Measurements from ENCODE around the gene COL9A3.
"Not testable (repeated sequence)": the region's sequence is repeated elsewhere in the genome, so short reads cannot be mapped to it uniquely, and the experiment has no call there.

The COL9A3 gene

DNA sequence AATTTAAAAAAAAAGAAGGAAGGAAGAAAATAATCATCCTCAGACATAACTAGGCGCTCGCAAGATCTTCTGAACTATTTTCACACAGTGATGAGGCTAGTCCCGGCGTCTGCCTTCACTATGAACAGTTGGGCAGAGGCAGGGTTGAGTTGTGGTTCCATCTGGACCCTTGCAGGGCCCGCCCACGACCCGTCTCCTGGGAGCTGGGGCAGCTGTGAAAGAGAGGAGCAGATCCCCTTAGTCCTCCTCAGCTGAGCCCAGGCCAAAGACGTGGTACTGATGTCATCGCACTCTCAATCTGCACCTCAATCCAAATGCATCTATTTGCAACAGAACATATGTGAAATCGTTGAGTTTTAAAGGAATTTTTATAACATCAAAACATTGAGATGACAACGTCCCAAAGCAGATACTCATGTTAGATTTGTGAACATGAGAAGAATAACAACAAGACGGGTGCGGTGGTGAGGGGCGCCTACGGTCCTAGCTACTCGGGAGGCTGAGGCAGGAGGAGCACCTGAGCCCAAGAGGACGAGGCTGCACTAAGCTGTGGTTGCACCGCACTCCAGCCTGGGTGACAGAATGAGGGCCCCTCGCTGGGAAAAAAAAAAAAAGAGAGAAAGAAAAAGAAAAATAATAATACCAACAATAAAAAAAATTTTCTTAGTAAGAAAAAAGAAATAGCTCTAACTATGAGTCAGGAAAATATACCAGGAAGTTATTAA lies 29.5 kb downstream of the COL9A3 start:
- Histone ChIP-seq H3K9me2 (replicated peaks; ENCODE audit: low read depth, low read length) (no peaks in the 10 kb centered on the region), H3K4me1 (ENCODE audit: insufficient read depth, low read length, poor library complexity, severe bottlenecking) (no peaks in the 10 kb centered on the region), H3K27me3 (ENCODE audit: insufficient read depth, low read length, poor library complexity, severe bottlenecking) (no peaks in the 10 kb centered on the region), H3K36me3 (ENCODE audit: insufficient read depth, low read length) (peaks cover 11% of the 10 kb centered on the region; the same call in 1 of the 2 replicates), H4K20me1 (ENCODE audit: insufficient read depth, low read length, poor library complexity, severe bottlenecking) (no peaks in the 10 kb centered on the region), H2AFZ (ENCODE audit: low read length) (no peak overlapping the region), H3K9ac (ENCODE audit: low read depth, low read length, poor library complexity, severe bottlenecking) (no peak overlapping the region), H3K79me2 (ENCODE audit: insufficient read depth, low read length) (peaks cover 5% of the 10 kb centered on the region; the same call in 1 of the 2 replicates), H3F3A (ENCODE audit: low read depth) (no peaks in the 10 kb centered on the region), H3K4me2 (ENCODE audit: low read depth, low read length, poor library complexity, severe bottlenecking) (no peak overlapping the region), H3K9me3 (ENCODE audit: insufficient read depth, low read depth, low read length) (no peaks in the 10 kb centered on the region), H3K4me3 (ENCODE audit: low read length, poor library complexity, severe bottlenecking) (no peak overlapping the region)
- TF ChIP-seq CTCF (conservative IDR thresholded peaks at IDR 0.05; ENCODE audit: low read length) (no peak), EZH2phosphoT487 (IDR thresholded peaks at IDR 0.05; ENCODE audit: borderline replicate concordance) (no peak)

GRCh38 chr20:62848917-62849316 lies 32.1 kb downstream of the COL9A3 start:
- H3K79me2 ChIP-seq (ENCODE audit: insufficient read depth, low read length): peaks cover 20% of the 10 kb centered on the region; the same call in 1 of the 2 replicates
- not testable (repeated sequence) for H4K20me1 ChIP-seq (ENCODE audit: insufficient read depth, low read length, poor library complexity, severe bottlenecking); H3K27me3 ChIP-seq (ENCODE audit: insufficient read depth, low read length, poor library complexity, severe bottlenecking)

GRCh38 chr20:62849431-62849830 lies 32.6 kb downstream of the COL9A3 start:
- H4K20me1 ChIP-seq (ENCODE audit: insufficient read depth, low read length, poor library complexity, severe bottlenecking): no peaks in the 10 kb centered on the region
- H3K4me2 ChIP-seq (ENCODE audit: low read depth, low read length, poor library complexity, severe bottlenecking): no peak overlapping the region
- no peaks in the 10 kb centered on the region for H3K9me3 ChIP-seq (ENCODE audit: insufficient read depth, low read depth, low read length)
- no peaks in the 10 kb centered on the region for H3K27me3 ChIP-seq (ENCODE audit: insufficient read depth, low read length, poor library complexity, severe bottlenecking)
- H3K9me2 ChIP-seq (replicated peaks; ENCODE audit: low read depth, low read length): no peaks in the 10 kb centered on the region
- H3K4me1 ChIP-seq (ENCODE audit: insufficient read depth, low read length, poor library complexity, severe bottlenecking): no peaks in the 10 kb centered on the region
- H3K9ac ChIP-seq (ENCODE audit: low read depth, low read length, poor library complexity, severe bottlenecking): no peak overlapping the region
- peaks cover 20% of the 10 kb centered on the region; the same call in 1 of the 2 replicates for H3K79me2 ChIP-seq (ENCODE audit: insufficient read depth, low read length)
- H3K36me3 ChIP-seq (ENCODE audit: insufficient read depth, low read length): peaks cover 18% of the 10 kb centered on the region; the same call in 1 of the 2 replicates
- H3K4me3 ChIP-seq (ENCODE audit: low read length, poor library complexity, severe bottlenecking): no peak overlapping the region
- no peak for TF ChIP-seq CTCF (conservative IDR thresholded peaks at IDR 0.05; ENCODE audit: low read length)
- no peak for TF ChIP-seq EZH2phosphoT487 (IDR thresholded peaks at IDR 0.05; ENCODE audit: borderline replicate concordance)
- no peaks in the 10 kb centered on the region for H3F3A ChIP-seq (ENCODE audit: low read depth)
- H2AFZ ChIP-seq (ENCODE audit: low read length): no peak overlapping the region

More at GRCh38 chr20:62848917-62849316, 32.1 kb downstream of the COL9A3 start:
- H3K36me3 ChIP-seq (ENCODE audit: insufficient read depth, low read length): peaks cover 18% of the 10 kb centered on the region; the same call in 1 of the 2 replicates
- not testable (repeated sequence) for H2AFZ ChIP-seq (ENCODE audit: low read length); H3K9me2 ChIP-seq (replicated peaks; ENCODE audit: low read depth, low read length); H3K9me3 ChIP-seq (ENCODE audit: insufficient read depth, low read depth, low read length); H3F3A ChIP-seq (ENCODE audit: low read depth); H3K4me1 ChIP-seq (ENCODE audit: insufficient read depth, low read length, poor library complexity, severe bottlenecking); H3K4me2 ChIP-seq (ENCODE audit: low read depth, low read length, poor library complexity, severe bottlenecking); H3K4me3 ChIP-seq (ENCODE audit: low read length, poor library complexity, severe bottlenecking); H3K9ac ChIP-seq (ENCODE audit: low read depth, low read length, poor library complexity, severe bottlenecking)

All from Loucy (cell line).